ENCODE measurements around the gene TNFSF4.

GRCh38 chr1:173153503-173153902 is 53.6 kb downstream of the TNFSF4 start:
- no peak for TF ChIP-seq EZH2 (IDR thresholded peaks at IDR 0.05; ENCODE audit: insufficient read depth, poor library complexity, severe bottlenecking)
- TF ChIP-seq EZH2phosphoT487 (IDR thresholded peaks at IDR 0.05; ENCODE audit: insufficient read depth, low read depth) = no peak
